GM21367 (cell line): Measurements from ENCODE around the gene ITFG1.
"Not testable (repeated sequence)": the region's sequence is repeated elsewhere in the genome, so short reads cannot be mapped to it uniquely, and the experiment has no call there.

ENCODE experiments used
- ATAC-seq: cut with Tn5 transposase; IDR thresholded peaks from one replicate; pipeline ENCODE4 v1.9.1; 2021; ENCODE audit not compliant: unreplicated experiment

ITFG1 gene

GRCh38 chr16:47342055-47342454, 118.8 kb downstream of the ITFG1 start:
- ATAC-seq = no peak

GRCh38 chr16:47330562-47330961, 130.3 kb downstream of the ITFG1 start:
- ATAC-seq = not testable (repeated sequence)

- not testable (repeated sequence) for ATAC-seq
Measured at GRCh38 chr16:47324309-47324708, 136.6 kb downstream of the ITFG1 start.

GRCh38 chr16:47323241-47323640, 137.6 kb downstream of the ITFG1 start:
- ATAC-seq = no peak

GRCh38 chr16:47320546-47321310, 140.1 kb downstream of the ITFG1 start:
- ATAC-seq = no peak

- ATAC-seq = no peak
Measured at GRCh38 chr16:47317465-47318240, 143.2 kb downstream of the ITFG1 start.

DNA sequence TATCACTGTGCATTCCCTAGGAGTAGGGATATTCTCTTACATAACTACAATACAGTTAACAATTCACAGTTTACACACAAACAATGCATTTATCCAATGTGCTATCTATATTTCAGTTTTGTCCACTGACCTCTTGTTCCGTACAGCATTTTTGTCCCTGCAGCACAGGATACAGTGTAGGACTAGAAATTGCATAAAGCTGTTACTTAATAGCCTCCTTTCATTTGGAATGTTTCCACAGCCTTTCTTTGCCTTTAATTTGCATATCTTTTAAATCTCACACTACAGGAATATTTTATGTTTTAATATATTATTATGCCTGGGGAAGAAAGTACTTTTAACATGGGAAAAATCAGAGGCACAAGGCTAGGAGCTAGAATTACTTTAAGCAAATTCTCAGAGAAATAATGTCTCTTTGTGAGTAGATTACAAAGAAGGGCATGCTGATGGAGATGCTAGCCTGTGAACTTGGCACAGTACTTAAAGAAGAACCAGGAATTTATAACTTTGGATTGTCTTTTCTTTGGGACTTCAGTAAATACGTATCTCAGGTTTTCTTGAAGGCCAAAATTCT, 144.3 kb downstream of the ITFG1 start:
- ATAC-seq = no peak

GRCh38 chr16:47311738-47312505, 148.9 kb downstream of the ITFG1 start:
- ATAC-seq = no peak

DNA sequence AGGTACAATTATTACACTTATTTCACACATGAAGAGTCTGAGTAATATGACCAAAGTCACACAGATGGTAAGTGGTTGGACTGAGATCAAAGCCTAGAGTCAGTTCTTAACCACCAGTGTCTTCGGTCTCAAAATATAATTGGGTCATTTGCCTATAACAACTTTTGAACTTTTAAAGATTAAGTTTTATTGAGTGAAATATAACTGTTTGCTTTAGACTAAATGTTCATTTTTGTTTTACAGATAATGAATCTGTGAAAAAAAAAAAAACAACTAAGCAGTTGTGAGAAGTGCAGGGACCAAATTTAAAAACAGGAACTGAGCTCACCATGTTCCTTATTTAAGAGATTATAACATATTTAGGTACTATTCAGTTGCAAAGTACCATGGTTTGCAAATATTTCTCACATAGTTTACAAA, 150.1 kb downstream of the ITFG1 start:
- peak; percentile 43 for ATAC-seq

GRCh38 chr16:47309581-47310312, 151.1 kb downstream of the ITFG1 start:
- no peak for ATAC-seq

DNA sequence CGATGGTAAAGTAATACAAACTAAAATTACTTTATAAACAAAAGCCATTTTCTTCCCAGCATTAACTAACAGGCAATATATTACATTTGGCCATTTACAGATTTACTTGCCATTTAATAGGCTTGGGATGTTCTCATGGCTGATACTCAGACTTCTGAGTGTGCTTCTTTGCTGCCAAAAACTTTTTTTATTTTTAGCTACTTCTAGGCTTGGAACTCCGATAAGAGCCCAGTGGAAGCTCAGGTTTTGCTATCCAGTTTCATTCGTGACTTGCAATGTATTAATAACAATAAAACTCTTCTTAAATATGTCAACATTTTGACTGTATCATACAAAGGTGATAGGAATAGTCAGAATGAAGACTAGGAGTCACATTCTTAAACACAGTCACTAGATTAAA, 152.3 kb downstream of the ITFG1 start:
- no peak for ATAC-seq

GRCh38 chr16:47304563-47304962, 156.3 kb downstream of the ITFG1 start:
- ATAC-seq = no peak

- no peak for ATAC-seq
Measured at GRCh38 chr16:47299587-47299986, 161.3 kb downstream of the ITFG1 start.

- ATAC-seq = no peak
Measured at GRCh38 chr16:47284999-47285398, 175.9 kb downstream of the ITFG1 start.

DNA sequence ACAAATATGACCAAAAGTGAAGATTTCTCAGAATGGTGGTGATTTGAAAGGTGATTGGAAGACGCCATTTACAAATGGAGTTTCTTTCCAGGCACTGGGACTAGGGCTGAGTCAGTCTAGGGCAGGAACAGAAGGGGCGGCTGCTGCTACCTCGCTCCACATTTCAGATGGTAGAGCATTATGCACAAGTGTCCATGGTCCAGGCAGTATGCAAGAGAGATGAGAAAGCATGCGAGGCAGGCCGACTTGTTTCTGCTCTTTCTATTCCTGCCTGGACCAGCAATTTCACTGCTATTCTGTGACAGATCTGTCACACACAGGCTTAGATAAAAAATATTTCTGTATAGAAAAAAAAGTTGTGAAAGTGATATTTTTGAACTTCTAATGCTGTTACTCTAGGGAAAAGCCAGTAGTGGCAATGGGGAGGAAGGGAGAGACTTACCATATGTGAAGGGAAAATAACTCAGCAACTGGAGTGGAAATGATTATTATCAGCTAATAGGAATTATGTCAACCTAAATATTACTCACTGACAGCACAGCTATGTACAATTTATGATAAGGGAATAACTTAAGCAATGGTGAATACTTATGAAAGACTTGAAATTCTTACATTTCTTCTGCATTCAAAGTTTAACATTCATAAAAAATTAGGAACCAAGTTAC, 182.4 kb downstream of the ITFG1 start:
- ATAC-seq = no peak

DNA sequence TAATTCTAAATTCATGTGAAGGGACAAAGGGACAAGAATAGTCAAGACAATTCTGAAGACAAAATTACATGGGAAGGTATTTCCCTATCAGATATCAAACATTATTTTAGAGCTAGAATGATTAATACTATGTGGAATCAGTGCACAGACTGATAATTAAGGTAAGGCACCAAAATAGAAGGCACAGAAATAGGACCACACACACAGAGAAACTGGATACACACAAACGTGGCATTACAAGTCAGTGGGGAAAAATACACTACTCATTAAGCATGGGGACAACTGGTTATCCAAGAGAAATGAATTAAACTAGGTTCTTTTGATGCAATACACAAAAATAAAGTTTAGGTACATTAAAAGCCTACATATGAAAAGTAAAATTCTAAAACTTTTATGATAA, 184.3 kb downstream of the ITFG1 start:
- no peak for ATAC-seq

- ATAC-seq = no peak
Measured at GRCh38 chr16:47262938-47263337, 197.9 kb downstream of the ITFG1 start.

GRCh38 chr16:47260503-47260902, 200.4 kb downstream of the ITFG1 start:
- ATAC-seq = no peak

DNA sequence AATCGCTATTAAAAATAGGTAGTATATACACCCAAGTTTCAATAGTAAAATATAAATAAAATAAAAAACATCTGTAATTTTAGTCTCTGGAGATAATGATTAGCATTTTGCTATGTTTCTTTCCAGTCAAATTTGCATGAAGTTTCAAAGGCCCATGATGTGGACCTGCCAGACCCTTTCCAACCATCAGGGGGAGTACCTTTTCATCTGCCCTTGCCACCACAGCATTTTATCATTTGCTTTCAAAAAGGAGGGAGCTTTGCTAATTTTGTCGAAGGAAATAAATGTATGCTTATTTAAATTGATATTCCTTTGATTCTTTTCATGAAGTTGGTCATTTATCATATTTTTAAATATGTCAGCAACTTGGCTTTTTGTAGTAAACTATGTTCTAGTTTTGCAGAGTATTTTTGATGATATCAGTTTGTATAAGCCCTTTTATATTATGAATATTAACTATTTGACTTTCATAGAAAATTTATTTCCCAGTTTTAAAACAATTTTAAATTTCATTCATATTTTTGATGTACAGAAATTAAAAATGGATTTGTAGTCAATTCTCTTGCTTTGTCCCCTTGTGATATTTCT, 201.9 kb downstream of the ITFG1 start:
- ATAC-seq = no peak

GRCh38 chr16:47254756-47255155, 206.1 kb downstream of the ITFG1 start:
- no peak for ATAC-seq
